H9 (cell line): ENCODE measurements around the gene PLPPR4. TPM values are rescaled to one million over a fixed set of nuclear protein-coding genes. Genes with fewer than 3 reads are reported as not detected.

ENCODE experiments used
- DNase-seq: peaks from one replicate; pipeline ENCODE4 v3.0.0-alpha.2; 2017
- H2AFZ ChIP-seq: one replicate; pipeline ENCODE4 v1.6.1; 2013; ENCODE audit warnings: mild to moderate bottlenecking, low read length, control low read depth, moderate library complexity
- H2AK5ac ChIP-seq: 2 replicates; pipeline ENCODE4 v1.6.1; 2013; ENCODE audit warnings: low read length, control low read depth, mixed read lengths; ENCODE audit not compliant: insufficient read length
- H2BK120ac ChIP-seq: one replicate; pipeline ENCODE4 v1.6.1; 2013; ENCODE audit warnings: low read depth, mild to moderate bottlenecking, low read length, control low read depth, inconsistent platforms; ENCODE audit not compliant: poor library complexity, severe bottlenecking
- H2BK12ac ChIP-seq: 2 replicates; pipeline ENCODE4 v1.6.1; 2013; ENCODE audit warnings: low read length, control low read depth, mixed read lengths, low read depth; ENCODE audit not compliant: insufficient read length
- H2BK15ac ChIP-seq: 2 replicates; pipeline ENCODE4 v1.6.1; 2013; ENCODE audit warnings: low read depth, low read length, control low read depth
- H2BK20ac ChIP-seq: one replicate; pipeline ENCODE4 v1.6.1; 2013; ENCODE audit warnings: low read depth, mild to moderate bottlenecking, low read length, control low read depth, inconsistent platforms; ENCODE audit not compliant: poor library complexity, severe bottlenecking
- H2BK5ac ChIP-seq: 2 replicates; pipeline ENCODE4 v1.6.1; 2013; ENCODE audit warnings: low read length, control low read depth, mixed read lengths; ENCODE audit not compliant: insufficient read length
- H3K14ac ChIP-seq: 2 replicates; pipeline ENCODE4 v1.6.1; 2013; ENCODE audit warnings: low read length, control low read depth; ENCODE audit not compliant: insufficient read depth
- H3K18ac ChIP-seq: 2 replicates; pipeline ENCODE4 v1.6.1; 2013; ENCODE audit warnings: low read depth, mild to moderate bottlenecking, mixed read lengths, low read length, control low read depth; ENCODE audit not compliant: insufficient read length
- H3K23ac ChIP-seq: 2 replicates; pipeline ENCODE4 v1.6.1; 2013; ENCODE audit warnings: low read length, control low read depth, mixed read lengths, low read depth; ENCODE audit not compliant: insufficient read length
- H3K23me2 ChIP-seq: 2 replicates; pipeline ENCODE4 v1.6.1; 2013; ENCODE audit warnings: low read depth, mild to moderate bottlenecking, mixed read lengths, low read length, control low read depth; ENCODE audit not compliant: insufficient read length, poor library complexity, severe bottlenecking
- H3K27ac ChIP-seq: 2 replicates; pipeline ENCODE4 v1.5.1; 2013; ENCODE audit warnings: low read length, control low read depth, mixed read lengths, low read depth; ENCODE audit not compliant: insufficient read length
- H3K27me3 ChIP-seq: 2 replicates; pipeline ENCODE4 v1.6.1; 2013; ENCODE audit warnings: low read length, control low read depth, inconsistent platforms; ENCODE audit not compliant: insufficient read depth
- H3K4ac ChIP-seq: 2 replicates; pipeline ENCODE4 v1.6.1; 2013; ENCODE audit warnings: low read depth, mild to moderate bottlenecking, control low read depth, inconsistent platforms, low read length, moderate library complexity
- H3K4me1 ChIP-seq: 2 replicates; pipeline ENCODE4 v1.6.1; 2013; ENCODE audit warnings: low read length, control low read depth, inconsistent platforms; ENCODE audit not compliant: insufficient read depth
- H3K4me2 ChIP-seq: 2 replicates; pipeline ENCODE4 v1.6.1; 2013; ENCODE audit warnings: low read length, control low read depth, mixed read lengths; ENCODE audit not compliant: insufficient read length, insufficient read depth
- H3K56ac ChIP-seq: 2 replicates; pipeline ENCODE4 v1.6.1; 2013; ENCODE audit warnings: low read depth, mild to moderate bottlenecking, mixed read lengths, low read length, control low read depth; ENCODE audit not compliant: insufficient read length
- H3K79me1 ChIP-seq: 2 replicates; pipeline ENCODE4 v1.6.1; 2013; ENCODE audit warnings: low read depth, mild to moderate bottlenecking, moderate library complexity, low read length, control low read depth, inconsistent platforms; ENCODE audit not compliant: insufficient read depth, poor library complexity, severe bottlenecking
- H3K79me2 ChIP-seq: 2 replicates; pipeline ENCODE4 v1.6.1; 2013; ENCODE audit warnings: low read length, control low read depth, inconsistent platforms; ENCODE audit not compliant: insufficient read depth
- H3K9ac ChIP-seq: 2 replicates; pipeline ENCODE4 v1.6.1; 2013; ENCODE audit warnings: low read length, control low read depth, mixed read lengths; ENCODE audit not compliant: insufficient read length; ENCODE audit errors: extremely low read depth
- H3K9me3 ChIP-seq: one replicate; pipeline ENCODE4 v1.6.1; 2013; ENCODE audit warnings: low read depth, low read length, inconsistent platforms; ENCODE audit not compliant: control insufficient read depth
- H3T11ph ChIP-seq: one replicate; pipeline ENCODE4 v1.6.1; 2013; ENCODE audit warnings: mild to moderate bottlenecking, low read length, control low read depth, inconsistent platforms
- H4K20me1 ChIP-seq: one replicate; pipeline ENCODE4 v1.6.1; 2013; ENCODE audit not compliant: control insufficient read depth, insufficient read length, insufficient read depth
- H4K5ac ChIP-seq: 2 replicates; pipeline ENCODE4 v1.6.1; 2013; ENCODE audit warnings: low read depth, mild to moderate bottlenecking, mixed read lengths, low read length, control low read depth; ENCODE audit not compliant: insufficient read length
- H4K8ac ChIP-seq: replicated peaks from 2 replicates; pipeline ENCODE4 v1.6.1; 2013; ENCODE audit warnings: low read length, control low read depth, mixed read lengths, low read depth; ENCODE audit not compliant: insufficient read length
- H4K91ac ChIP-seq: 2 replicates; pipeline ENCODE4 v1.6.1; 2013; ENCODE audit warnings: low read depth, mild to moderate bottlenecking, moderate library complexity, mixed read lengths, low read length, control low read depth; ENCODE audit not compliant: insufficient read length
- H3K27ac Mint-ChIP-seq, 3 experiments: 2 replicates in 2 of 3; 3 replicates in 1 of 3; pipeline ENCODE4 v1.8.0; 2020 to 2021; ENCODE audit warnings: mixed read lengths in 3 of 3, mild to moderate bottlenecking in 1 of 3, moderate library complexity in 1 of 3
- H3K27me3 Mint-ChIP-seq: 2 replicates; pipeline ENCODE4 v1.8.0; 2021; ENCODE audit warnings: low read depth, mild to moderate bottlenecking, moderate library complexity, mixed read lengths
- H3K36me3 Mint-ChIP-seq, 3 experiments: 2 replicates in 2 of 3; 3 replicates in 1 of 3; pipeline ENCODE4 v1.8.0; 2020 to 2021; ENCODE audit warnings: low read depth in 3 of 3, mixed read lengths in 3 of 3; ENCODE audit not compliant: insufficient read depth in 1 of 3
- H3K4me1 Mint-ChIP-seq, 2 experiments: 2 replicates each; pipeline ENCODE4 v1.8.0; 2020; ENCODE audit warnings: mixed read lengths in 2 of 2
- H3K4me3 Mint-ChIP-seq, 2 experiments: 2 replicates in 1 of 2; 3 replicates in 1 of 2; pipeline ENCODE4 v1.8.0; 2020 to 2021; ENCODE audit warnings: mild to moderate bottlenecking in 2 of 2, mixed read lengths in 2 of 2, moderate library complexity in 1 of 2
- H3K9me3 Mint-ChIP-seq, 2 experiments: 2 replicates in 1 of 2; 3 replicates in 1 of 2; pipeline ENCODE4 v1.8.0; 2020; ENCODE audit warnings: mild to moderate bottlenecking in 2 of 2, mixed read lengths in 2 of 2, moderate library complexity in 1 of 2
- total RNA-seq: library from RNA; stranded (reverse); gene quantifications from 2 replicates; pipeline ENCODE4 v1.2.1, GENCODE V29; 2021
- TF ChIP-seq, protein P1 (sequence below): fragments of 200-600 bp; sonication (generic); conservative IDR thresholded peaks from 3 replicates; pipeline ENCODE4 v1.8.0; 2021; ENCODE audit warnings: antibody characterized with exemption, mild to moderate bottlenecking

PLPPR4 gene
- total RNA-seq, 1 experiment from 2014 or later, result 0.31 TPM

DNA sequence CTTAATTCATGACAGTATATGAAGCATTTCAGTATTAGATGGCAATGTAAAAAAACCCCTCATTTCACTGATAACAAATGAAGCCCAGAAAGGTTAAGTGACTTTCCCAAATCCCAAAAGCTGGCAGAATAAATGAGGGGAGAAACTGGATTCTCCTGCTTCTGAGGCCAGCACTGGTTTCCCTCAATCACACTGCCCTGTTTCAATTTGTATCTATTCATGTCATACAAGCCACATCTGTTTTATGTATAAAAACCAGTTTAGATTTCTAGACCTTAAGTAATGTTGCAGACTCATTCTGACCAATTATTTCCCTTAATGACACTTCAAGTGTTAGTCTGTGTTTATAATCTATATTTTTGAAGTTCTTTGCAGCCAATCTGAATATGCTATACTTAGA is 16.8 kb downstream of the PLPPR4 start:
- Histone ChIP-seq H3K27me3 (no peaks in the 10 kb centered on the region), H3K23me2 (no peaks in the 10 kb centered on the region), H4K20me1 (no peaks in the 10 kb centered on the region), H3K27ac (no peak overlapping the region), H2BK5ac (no peak overlapping the region), H3K18ac (no peak overlapping the region), H2AK5ac (no peak overlapping the region), H3K9ac (no peak overlapping the region), H4K5ac (no peak overlapping the region), H2BK120ac (no peak overlapping the region), H3K4me1 (no peaks in the 10 kb centered on the region), H4K8ac (no peak overlapping the region), H3K4ac (no peak overlapping the region), H3K23ac (no peak overlapping the region), H3K79me2 (no peaks in the 10 kb centered on the region), H3K4me2 (no peak overlapping the region), H3K56ac (no peak overlapping the region), H2BK15ac (no peak overlapping the region), H3K14ac (no peak overlapping the region), H3T11ph (no peak overlapping the region), H3K79me1 (no peaks in the 10 kb centered on the region), H2BK12ac (no peak overlapping the region), H3K9me3 (no peaks in the 10 kb centered on the region), H2BK20ac (no peak overlapping the region), H4K91ac (no peak overlapping the region), H2AFZ (no peak overlapping the region)
- no peaks in the 10 kb centered on the region; the same call in 1 of the 2 replicates for H3K27me3 Mint-ChIP-seq
- no peaks in the 10 kb centered on the region for H3K9me3 Mint-ChIP-seq
- no peak overlapping the region for H3K4me3 Mint-ChIP-seq
- no peaks in the 10 kb centered on the region for H3K4me1 Mint-ChIP-seq
- no peak for DNase-seq
- no peak overlapping the region for H3K27ac Mint-ChIP-seq
- H3K36me3 Mint-ChIP-seq, result no peaks in the 10 kb centered on the region
- TF ChIP-seq, protein P1, sequence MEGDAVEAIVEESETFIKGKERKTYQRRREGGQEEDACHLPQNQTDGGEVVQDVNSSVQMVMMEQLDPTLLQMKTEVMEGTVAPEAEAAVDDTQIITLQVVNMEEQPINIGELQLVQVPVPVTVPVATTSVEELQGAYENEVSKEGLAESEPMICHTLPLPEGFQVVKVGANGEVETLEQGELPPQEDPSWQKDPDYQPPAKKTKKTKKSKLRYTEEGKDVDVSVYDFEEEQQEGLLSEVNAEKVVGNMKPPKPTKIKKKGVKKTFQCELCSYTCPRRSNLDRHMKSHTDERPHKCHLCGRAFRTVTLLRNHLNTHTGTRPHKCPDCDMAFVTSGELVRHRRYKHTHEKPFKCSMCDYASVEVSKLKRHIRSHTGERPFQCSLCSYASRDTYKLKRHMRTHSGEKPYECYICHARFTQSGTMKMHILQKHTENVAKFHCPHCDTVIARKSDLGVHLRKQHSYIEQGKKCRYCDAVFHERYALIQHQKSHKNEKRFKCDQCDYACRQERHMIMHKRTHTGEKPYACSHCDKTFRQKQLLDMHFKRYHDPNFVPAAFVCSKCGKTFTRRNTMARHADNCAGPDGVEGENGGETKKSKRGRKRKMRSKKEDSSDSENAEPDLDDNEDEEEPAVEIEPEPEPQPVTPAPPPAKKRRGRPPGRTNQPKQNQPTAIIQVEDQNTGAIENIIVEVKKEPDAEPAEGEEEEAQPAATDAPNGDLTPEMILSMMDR, result no peak
